Renal pelvis (tissue), 3 donors: ENCODE data around the gene TMEM9B. TPM values are rescaled to one million over a fixed set of nuclear protein-coding genes. Genes with fewer than 3 reads are reported as not detected.

ENCODE experiments used
- polyA plus RNA-seq, 3 donors: library from polyadenylated mRNA; unstranded; fragments of 120-200 nt; gene quantifications; one replicate each; pipeline ENCODE4 v1.2.1, GENCODE V29; 2013; ENCODE audit not compliant: insufficient read length in 3 of 3

The TMEM9B gene
- polyA plus RNA-seq, 3 donors: 55.5 to 62.1 (median 55.5) TPM

Other genes starting within 250 kb of the TMEM9B start
- gene AKIP1, start 53.3 kb downstream of the TMEM9B start, polyA plus RNA-seq: 10 to 100 TPM; 18.6 to 20.6 (median 18.8) TPM
- 1 to 10 TPM in 2 of 3 donors, under 1 TPM in 1; 0.90 to 1.7 (median 1.1) TPM for gene C11orf16, start 31.5 kb downstream of the TMEM9B start, polyA plus RNA-seq
- under 1 TPM in 2 of 3 donors, not detected in 1; 0.36 to 0.37 TPM for gene ASCL3, start 21.4 kb downstream of the TMEM9B start, polyA plus RNA-seq
- gene NRIP3, start 39.6 kb upstream of the TMEM9B start, polyA plus RNA-seq: 1 to 10 TPM in 1 of 3 donors, under 1 TPM in 2; 0.60 to 1.1 (median 0.96) TPM
- 1 to 10 TPM; 4.9 to 7.5 (median 7.1) TPM for gene SCUBE2, start 127.2 kb upstream of the TMEM9B start, polyA plus RNA-seq